Inflammatory macrophage treated with lipopolysaccharide for 1 hour (primary cell): ENCODE data around the gene MEMO1.
A peak's percentile ranks its signal among the peaks of the same experiment; 100 is the strongest.
"Not testable (repeated sequence)": the region's sequence is repeated elsewhere in the genome, so short reads cannot be mapped to it uniquely, and the experiment has no call there.

Experiments
- DNase-seq, 2 donors: peaks; one replicate each; pipeline ENCODE4 v3.0.0-alpha.2; 2020 to 2022

MEMO1 gene

DNA sequence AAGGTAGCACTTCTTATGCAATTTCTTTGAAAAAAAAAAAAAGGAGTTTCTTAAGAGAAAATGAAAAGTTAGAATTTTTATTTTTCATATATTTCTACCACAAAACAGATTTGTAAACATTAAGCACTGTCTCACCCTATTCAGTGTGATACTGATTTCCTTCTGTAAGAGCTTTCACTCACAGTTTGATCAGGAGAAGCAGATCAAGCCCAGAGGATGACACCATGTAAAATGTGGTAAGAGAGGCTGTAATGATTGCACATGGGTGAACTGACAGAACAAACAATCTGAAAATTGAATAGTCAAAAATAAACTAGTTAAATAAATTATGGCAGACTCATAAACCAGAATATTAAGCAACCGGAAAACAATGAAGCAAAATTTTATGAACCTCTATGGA lies 54.5 kb downstream of the MEMO1 start:
- peak; percentile 35 to 42 for DNase-seq

DNA sequence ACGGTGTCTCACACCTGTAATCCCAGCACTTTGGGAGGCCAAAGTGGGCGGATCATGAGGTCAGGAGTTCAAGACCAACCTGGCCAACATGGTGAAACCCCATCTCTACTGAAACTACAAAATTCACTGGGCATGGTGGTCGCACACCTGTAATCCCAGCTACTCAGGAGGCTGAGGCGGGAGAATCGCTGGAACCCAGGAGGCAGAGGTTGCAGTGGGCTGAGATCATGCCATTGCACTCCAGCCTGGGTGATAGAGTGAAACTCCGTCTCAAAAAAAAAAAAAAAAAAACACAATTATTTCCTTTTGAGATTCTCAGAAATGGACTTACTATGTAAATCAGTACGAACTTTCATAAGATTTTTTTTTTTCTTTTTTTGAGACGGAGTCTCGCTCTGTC lies 57.7 kb downstream of the MEMO1 start:
- not testable (repeated sequence) for DNase-seq

GRCh38 chr2:31950946-31951562 lies 59.8 kb downstream of the MEMO1 start:
- no peak for DNase-seq

DNA sequence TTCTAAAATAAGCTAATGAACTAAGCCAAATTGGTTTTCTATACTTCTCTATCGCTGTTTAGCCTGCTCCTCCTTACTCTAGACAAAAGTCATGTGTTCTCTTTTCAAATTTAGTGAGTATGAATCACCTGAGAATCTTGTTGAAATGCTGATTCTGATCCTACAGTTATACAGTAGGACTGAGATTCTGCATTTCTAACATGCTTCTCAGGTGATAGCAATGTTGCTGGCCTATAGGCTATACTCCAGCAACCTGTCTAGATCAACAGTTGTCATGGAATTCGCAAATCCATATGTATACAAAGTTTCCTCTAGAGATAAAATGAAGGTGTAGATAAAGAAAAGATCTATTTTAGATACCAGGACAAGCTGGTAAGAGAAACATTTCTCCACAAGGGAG lies 62.9 kb downstream of the MEMO1 start:
- DNase-seq = no peak

DNA sequence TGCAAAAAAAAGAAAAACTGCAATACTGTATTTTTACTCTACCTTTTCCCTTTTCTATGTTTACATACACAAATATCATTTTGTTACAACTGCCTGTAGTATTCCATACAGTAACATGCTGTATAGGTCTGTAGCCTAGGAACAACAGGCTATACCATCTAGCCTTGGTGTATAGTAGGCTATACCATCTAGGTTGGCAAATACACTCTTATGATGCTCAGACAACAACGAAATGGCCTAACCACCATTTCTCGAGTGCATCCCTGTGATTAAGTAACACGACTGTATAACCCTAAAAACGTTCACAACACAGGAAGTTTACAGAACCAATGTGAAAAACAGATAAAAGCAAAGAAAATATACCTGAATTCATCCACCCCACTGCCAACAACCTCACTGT lies 64.0 kb downstream of the MEMO1 start:
- DNase-seq = no peak

DNA sequence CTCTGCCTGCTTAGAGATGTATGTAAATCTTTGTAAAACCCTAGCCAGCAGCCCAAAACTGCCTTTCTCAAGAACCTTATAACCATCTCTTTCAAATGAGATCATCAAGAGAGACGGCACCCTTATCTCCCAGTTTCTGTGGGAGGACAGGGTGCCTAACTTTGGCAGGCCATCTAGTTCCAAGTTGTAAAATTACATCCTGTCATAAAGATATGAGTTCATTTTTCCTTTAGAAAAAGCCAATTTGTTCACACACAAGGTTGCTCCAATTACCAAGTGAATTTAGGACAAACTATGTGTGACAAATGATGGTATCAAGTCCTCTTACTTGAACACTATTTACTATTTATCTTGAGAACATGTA lies 65.3 kb downstream of the MEMO1 start:
- DNase-seq = no peak

DNA sequence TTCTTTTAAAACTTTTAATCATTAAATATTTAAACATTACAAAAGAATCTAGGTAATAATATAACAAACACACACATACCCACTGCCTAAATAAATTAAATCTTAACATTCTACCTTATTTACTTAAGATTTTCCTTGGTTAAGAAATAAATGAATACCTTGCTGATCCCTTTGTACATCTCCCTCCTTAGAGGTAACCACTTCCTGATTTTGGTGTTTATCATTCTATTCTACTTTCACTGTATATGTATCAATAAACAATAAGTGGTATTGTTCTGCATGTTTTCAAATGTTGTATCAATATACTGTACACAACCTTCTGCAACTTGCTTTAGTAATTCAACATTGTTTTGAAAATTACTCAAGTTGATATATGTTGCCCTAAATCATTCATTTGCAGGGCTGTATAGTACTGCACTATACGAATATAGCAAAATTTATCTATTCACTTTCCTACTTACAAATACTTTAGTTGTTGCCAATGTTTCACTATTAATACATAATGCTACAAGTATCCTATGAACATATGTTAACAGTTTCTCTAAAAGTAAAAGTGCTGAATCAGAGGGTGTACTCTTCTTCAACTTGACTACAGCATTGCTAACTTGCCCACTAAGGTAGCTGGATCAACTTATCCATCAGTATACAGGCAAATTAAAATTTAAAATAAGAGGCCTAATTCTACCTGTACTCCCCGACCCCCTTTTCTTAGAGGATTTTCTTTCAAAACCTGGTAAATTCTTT lies 65.8 kb downstream of the MEMO1 start:
- no peak for DNase-seq

DNA sequence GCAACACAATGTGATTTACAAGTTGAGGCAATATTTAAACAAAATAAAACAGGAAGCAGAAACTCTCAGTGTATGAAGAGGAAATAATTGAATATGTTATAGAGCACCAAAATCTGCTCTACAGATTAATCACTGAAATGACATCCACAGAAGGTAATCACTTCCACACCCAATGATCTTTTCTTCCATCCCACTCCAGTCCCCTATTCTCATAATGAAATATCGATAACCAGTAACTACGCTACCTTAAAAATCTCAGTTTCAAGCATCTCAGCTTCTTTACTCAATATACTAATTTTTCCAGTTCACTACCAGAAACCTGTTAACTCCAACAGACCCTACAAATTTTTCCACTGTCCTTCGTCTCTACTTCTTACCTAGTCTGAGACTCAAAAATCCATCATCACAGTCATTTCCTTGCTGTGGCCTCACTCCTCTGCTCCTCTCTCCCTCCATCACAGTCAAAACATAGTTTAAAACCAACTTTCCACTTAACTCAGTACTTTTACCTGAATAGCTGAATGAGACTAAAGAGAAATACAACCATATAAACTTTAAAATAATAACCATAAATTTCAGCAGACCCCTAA lies 67.1 kb downstream of the MEMO1 start:
- peak in 1 of 2 donors; percentile 5 for DNase-seq

- DNase-seq = no peak
Measured at GRCh38 chr2:31940920-31941319, 69.9 kb downstream of the MEMO1 start.

- no peak for DNase-seq
Measured at GRCh38 chr2:31937741-31938140, 73.1 kb downstream of the MEMO1 start.

DNA sequence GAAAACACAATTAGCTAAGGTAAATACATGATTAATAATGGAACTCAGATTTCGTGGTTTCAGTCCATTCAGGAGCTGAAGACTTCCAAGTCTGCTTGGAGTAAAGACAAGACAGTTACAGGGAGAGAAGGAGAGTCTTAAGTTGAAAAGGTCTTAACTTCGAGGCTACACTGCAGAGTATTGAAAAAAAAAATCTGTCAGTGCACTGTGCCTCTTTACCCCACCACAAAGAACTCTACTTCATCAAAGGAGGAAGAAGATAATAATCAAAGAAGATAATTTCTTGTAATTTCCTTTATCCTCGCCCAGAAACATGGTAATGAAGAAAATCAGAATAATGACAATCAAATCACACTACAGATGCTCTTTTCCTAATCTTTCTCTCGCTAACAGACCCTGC lies 75.4 kb downstream of the MEMO1 start:
- no peak for DNase-seq

GRCh38 chr2:31933066-31933465 lies 77.7 kb downstream of the MEMO1 start:
- DNase-seq = peak; percentile 12 to 28

DNA sequence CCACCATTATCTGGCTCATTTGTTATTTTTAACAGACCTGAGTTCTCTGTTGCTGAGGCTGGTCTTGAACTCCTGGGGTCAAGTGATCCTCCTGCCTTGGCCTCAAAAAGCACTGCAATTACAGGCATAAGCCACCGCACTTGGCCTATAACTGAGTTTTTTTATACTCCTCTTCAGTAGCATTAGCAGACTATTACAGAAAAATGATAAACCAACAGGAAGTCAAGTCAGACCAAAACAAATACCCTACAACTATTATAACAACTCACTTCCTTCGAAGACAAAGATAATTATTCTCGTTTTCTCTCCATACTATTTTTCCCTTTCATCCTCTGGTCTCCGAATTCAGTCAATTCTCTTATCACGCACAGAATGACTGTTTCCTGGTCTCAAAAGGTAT lies 78.2 kb downstream of the MEMO1 start:
- DNase-seq = no peak

- no peak for DNase-seq
Measured at GRCh38 chr2:31931916-31932315, 78.9 kb downstream of the MEMO1 start.

DNA sequence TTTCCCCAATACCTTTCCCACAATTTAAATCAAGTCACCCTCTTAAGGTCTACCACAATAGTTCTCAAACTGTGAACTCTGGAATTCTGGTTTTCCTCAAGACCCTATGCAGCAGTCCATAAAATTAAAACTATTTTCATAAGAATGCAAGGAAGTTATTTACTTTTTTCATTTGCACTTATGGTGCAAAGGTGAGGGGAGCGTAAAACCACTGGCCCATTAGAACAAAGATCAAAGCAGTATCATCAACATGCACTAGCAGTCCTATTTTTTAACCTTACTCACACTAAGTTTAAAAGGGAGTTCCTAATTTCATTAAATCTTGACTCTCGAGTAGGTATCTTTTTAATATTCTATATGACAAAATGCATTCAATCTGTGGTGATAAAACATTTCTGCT lies 85.3 kb downstream of the MEMO1 start:
- DNase-seq = no peak

DNA sequence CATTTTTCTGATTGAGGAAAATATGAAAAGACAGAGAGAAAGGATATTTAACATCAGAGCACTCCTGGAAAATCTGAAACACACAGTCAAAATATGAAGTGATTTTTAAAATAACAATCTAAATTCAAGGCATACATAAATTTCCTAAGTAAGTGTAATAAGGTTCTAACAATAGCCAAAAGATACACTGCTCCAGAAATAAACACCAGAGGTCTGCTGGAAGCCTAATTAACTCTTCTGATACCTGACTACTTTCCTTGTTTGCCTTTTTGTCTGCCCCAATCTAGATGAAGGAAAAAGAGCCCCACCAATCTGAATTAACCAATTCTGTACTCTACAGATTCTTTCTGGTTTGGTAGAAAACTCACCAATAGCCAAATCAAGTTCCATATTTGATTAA lies 87.1 kb downstream of the MEMO1 start:
- DNase-seq = no peak

DNA sequence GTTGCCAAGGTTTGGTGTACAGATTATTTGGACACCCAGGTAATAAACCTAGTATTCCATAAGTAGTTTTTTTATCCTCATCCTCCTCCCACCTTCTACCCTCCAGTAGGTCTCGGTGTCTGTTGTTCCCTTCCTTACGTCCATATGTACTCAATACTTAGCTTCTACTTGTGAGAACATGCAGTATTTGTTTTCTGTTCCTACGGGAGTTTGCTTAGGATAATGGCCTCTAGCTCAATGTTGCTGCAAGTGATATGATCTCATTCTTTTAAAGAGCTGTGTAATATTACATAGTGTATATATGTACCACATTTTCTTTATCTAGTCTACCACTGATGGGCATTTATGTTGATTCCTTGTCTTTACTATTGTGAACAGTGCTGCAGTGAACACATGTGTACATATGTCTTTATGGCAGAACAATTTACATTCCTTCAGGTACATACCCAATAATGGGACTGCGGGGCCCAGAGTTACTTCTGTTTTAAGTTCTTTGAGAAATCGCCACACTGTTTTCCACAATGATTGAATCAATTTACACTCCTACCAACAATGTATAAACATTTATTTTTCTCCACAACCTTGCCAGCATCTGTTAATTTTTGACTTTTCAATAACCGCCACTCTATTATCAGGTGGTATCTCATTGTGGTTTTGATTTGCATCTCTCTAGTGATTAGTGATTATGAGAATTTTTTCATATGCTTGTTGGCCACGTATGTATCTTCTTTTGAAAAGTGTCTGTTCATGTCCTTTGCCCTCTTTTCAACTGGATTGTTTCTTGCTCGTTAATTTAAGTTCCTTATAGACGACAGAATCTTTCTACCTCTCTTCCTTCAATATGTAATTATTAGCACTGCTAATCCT lies 88.0 kb downstream of the MEMO1 start:
- DNase-seq = no peak

DNA sequence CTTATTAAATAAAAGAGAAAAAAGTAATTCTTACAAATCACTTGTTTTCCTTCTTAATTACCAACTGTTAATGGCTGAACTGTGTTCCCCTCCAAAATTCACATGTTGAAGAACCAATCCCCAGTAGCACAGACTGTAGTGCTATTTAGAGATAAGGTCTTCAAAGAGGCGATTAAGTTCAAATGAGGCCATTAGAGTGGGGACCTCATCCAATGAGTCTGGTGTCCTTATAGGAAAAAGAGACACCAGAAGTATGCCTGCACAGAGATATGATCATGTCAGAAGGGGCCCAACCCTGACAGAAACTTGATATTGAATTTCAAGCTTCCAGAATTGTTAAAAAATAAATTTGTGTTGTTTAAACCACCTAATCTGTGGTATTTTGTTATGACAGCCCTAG lies 89.8 kb downstream of the MEMO1 start:
- DNase-seq = no peak

DNA sequence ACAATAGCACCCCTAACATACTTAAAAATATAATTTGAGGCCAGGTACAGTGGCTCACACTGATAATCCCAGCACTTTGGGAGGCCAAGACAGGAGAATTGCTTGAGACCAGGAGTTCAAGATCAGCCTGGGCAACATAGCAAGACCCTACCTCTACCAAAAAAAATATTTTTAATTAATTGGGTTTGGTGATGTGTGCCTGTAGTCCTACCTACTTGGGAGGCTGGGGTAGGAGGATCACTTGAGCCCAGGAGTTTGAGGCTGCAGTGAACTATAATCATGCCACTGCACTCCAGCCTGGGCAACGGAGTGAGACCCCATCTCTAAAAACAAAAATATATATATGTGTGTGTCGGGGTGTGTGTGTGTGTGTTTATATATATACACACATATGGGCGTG lies 91.3 kb downstream of the MEMO1 start:
- DNase-seq = no peak

GRCh38 chr2:31909661-31910060 lies 101.1 kb downstream of the MEMO1 start:
- no peak for DNase-seq

GRCh38 chr2:31907491-31907890 lies 103.3 kb downstream of the MEMO1 start:
- DNase-seq = not testable (repeated sequence)

- no peak for DNase-seq
Measured at GRCh38 chr2:31903109-31903780, 107.6 kb downstream of the MEMO1 start.

- no peak for DNase-seq
Measured at GRCh38 chr2:31901900-31902299, 108.9 kb downstream of the MEMO1 start.
